ENCODE measurements around the gene LHFPL6. TPM values are rescaled to one million over a fixed set of nuclear protein-coding genes. Genes with fewer than 3 reads are reported as not detected.

The LHFPL6 gene
- total and polyA plus RNA-seq, 9 of the 15 experiments (the other 6 are each of a cell fraction or from before 2014, with no cell fraction given) = 0.18 TPM; not detected in 8

DNA sequence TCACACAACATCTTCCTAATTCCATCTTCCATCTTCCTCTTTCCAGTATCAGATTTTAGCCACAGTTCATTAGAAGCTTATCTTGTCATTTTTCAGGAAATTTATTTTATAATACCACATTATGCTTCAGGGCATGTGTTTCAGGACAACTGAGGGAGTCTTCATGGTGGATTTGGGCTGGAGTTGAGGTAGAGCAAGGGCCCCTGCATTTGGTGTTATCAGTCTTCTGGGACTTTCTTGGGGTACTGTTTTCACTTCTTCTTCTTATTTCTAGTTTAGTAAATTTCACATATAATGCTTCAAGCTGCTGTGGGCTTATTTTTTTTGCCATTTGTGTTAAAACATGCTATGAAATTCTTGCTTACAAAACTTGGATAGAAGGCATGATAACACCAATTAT lies 188.7 kb downstream of the LHFPL6 start:
- no peaks in the 10 kb centered on the region for H3K36me3 ChIP-seq (ENCODE audit: control insufficient read depth, insufficient read depth, low read length)

More for the DNA sequence above, 188.7 kb downstream of the LHFPL6 start:
- no peak for ATAC-seq
- no peaks in the 10 kb centered on the region for H3K9me1 ChIP-seq (ENCODE audit: control insufficient read depth, insufficient read depth, low read length)
- H2AFZ ChIP-seq (ENCODE audit: low read depth, low read length) = no peak overlapping the region
- no peaks in the 10 kb centered on the region for H3K79me2 ChIP-seq (ENCODE audit: control insufficient read depth, insufficient read depth, low read length)
- H3K27ac ChIP-seq (ENCODE audit: extremely low read depth, low read depth, low read length) = no peak overlapping the region
- no peak for FAIRE-seq
- H3K4me1 ChIP-seq (replicated peaks in 1 of 2; ENCODE audit: control insufficient read depth in 2 of 2, insufficient read depth in 2 of 2, low read length in 2 of 2) = no peaks in the 10 kb centered on the region
- no peak overlapping the region for H3K9ac ChIP-seq (ENCODE audit: insufficient read depth in 1 of 2, low read depth in 2 of 2, low read length in 2 of 2)
- intact Hi-C loops (cut with micrococcal nuclease) = no loop called here
- no peak for DNase-seq (ENCODE audit: extremely low read depth in 1 of 4, low spot score in 3 of 4)
- H3K9me3 ChIP-seq (replicated peaks; ENCODE audit: control insufficient read depth, insufficient read depth, low read depth, low read length) = no peaks in the 10 kb centered on the region
- no peak overlapping the region for H3K4me2 ChIP-seq (ENCODE audit: insufficient read depth, low read length)
- in situ Hi-C loops (cut with MboI) = no loop called here
- H4K20me1 ChIP-seq (replicated peaks; ENCODE audit: control insufficient read depth, insufficient read depth, low read length) = no peaks in the 10 kb centered on the region
- CTCF ChIA-PET (ENCODE audit: low intra/inter-chr PET ratio) = no interaction called here
- TF ChIP-seq ZNF212 (CRISPR knock-in tag; IDR thresholded peaks at IDR 0.05) = no peak
- no peak for TF ChIP-seq GTF2E2 (tag; IDR thresholded peaks at IDR 0.05)
- no peak for TF ChIP-seq FUS (optimal IDR thresholded peaks at IDR 0.05; ENCODE audit: low read depth, low read length)
- TF ChIP-seq ZNF174 (CRISPR knock-in tag; IDR thresholded peaks at IDR 0.05) = no peak
- no peak for TF ChIP-seq ZNF217 (CRISPR knock-in tag; IDR thresholded peaks at IDR 0.05)
- TF ChIP-seq KAT2B (IDR thresholded peaks at IDR 0.05; ENCODE audit: low read depth, low read length) = no peak
- no peak for TF ChIP-seq TAF9B (IDR thresholded peaks at IDR 0.05; ENCODE audit: partially characterized antibody)
- TF ChIP-seq, protein P1, sequence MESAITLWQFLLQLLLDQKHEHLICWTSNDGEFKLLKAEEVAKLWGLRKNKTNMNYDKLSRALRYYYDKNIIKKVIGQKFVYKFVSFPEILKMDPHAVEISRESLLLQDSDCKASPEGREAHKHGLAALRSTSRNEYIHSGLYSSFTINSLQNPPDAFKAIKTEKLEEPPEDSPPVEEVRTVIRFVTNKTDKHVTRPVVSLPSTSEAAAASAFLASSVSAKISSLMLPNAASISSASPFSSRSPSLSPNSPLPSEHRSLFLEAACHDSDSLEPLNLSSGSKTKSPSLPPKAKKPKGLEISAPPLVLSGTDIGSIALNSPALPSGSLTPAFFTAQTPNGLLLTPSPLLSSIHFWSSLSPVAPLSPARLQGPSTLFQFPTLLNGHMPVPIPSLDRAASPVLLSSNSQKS (CRISPR knock-in tag; IDR thresholded peaks at IDR 0.05) = no peak
- no peak for TF ChIP-seq ZNF133 (CRISPR knock-in tag; IDR thresholded peaks at IDR 0.05)
- TF ChIP-seq, protein P2, sequence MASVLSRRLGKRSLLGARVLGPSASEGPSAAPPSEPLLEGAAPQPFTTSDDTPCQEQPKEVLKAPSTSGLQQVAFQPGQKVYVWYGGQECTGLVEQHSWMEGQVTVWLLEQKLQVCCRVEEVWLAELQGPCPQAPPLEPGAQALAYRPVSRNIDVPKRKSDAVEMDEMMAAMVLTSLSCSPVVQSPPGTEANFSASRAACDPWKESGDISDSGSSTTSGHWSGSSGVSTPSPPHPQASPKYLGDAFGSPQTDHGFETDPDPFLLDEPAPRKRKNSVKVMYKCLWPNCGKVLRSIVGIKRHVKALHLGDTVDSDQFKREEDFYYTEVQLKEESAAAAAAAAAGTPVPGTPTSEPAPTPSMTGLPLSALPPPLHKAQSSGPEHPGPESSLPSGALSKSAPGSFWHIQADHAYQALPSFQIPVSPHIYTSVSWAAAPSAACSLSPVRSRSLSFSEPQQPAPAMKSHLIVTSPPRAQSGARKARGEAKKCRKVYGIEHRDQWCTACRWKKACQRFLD (CRISPR knock-in tag; IDR thresholded peaks at IDR 0.05) = no peak
- no peak for TF ChIP-seq ZC3H4 (CRISPR knock-in tag; IDR thresholded peaks at IDR 0.05; ENCODE audit: borderline replicate concordance)
- no peak for TF ChIP-seq ZBTB1 (CRISPR knock-in tag; IDR thresholded peaks at IDR 0.05; ENCODE audit: borderline replicate concordance, low read depth)
- TF ChIP-seq RNF2 (IDR thresholded peaks at IDR 0.05) = no peak
- TF ChIP-seq KLF6 (CRISPR knock-in tag; IDR thresholded peaks at IDR 0.05; ENCODE audit: borderline replicate concordance) = no peak
- TF ChIP-seq NFE2 (IDR thresholded peaks at IDR 0.05; ENCODE audit: low read depth) = no peak
- TF ChIP-seq, protein P3, sequence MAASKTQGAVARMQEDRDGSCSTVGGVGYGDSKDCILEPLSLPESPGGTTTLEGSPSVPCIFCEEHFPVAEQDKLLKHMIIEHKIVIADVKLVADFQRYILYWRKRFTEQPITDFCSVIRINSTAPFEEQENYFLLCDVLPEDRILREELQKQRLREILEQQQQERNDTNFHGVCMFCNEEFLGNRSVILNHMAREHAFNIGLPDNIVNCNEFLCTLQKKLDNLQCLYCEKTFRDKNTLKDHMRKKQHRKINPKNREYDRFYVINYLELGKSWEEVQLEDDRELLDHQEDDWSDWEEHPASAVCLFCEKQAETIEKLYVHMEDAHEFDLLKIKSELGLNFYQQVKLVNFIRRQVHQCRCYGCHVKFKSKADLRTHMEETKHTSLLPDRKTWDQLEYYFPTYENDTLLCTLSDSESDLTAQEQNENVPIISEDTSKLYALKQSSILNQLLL (CRISPR knock-in tag; IDR thresholded peaks at IDR 0.05; ENCODE audit: borderline replicate concordance) = no peak
- TF ChIP-seq ARNT (IDR thresholded peaks at IDR 0.05) = no peak
- TF ChIP-seq ETV6 (IDR thresholded peaks at IDR 0.05; ENCODE audit: borderline replicate concordance in 1 of 2, low read depth in 2 of 2, low read length in 1 of 2) = no peak
- no peak for TF ChIP-seq ETV6 (CRISPR knock-in tag; IDR thresholded peaks at IDR 0.05; ENCODE audit: borderline replicate concordance)
- TF ChIP-seq, protein P4, sequence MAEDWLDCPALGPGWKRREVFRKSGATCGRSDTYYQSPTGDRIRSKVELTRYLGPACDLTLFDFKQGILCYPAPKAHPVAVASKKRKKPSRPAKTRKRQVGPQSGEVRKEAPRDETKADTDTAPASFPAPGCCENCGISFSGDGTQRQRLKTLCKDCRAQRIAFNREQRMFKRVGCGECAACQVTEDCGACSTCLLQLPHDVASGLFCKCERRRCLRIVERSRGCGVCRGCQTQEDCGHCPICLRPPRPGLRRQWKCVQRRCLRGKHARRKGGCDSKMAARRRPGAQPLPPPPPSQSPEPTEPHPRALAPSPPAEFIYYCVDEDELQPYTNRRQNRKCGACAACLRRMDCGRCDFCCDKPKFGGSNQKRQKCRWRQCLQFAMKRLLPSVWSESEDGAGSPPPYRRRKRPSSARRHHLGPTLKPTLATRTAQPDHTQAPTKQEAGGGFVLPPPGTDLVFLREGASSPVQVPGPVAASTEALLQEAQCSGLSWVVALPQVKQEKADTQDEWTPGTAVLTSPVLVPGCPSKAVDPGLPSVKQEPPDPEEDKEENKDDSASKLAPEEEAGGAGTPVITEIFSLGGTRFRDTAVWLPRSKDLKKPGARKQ (CRISPR knock-in tag; IDR thresholded peaks at IDR 0.05) = no peak
- no peak for TF ChIP-seq ZFP36 (IDR thresholded peaks at IDR 0.05; ENCODE audit: low read depth, low read length, partially characterized antibody)
- no peak overlapping the region for H3K4me3 ChIP-seq
- no peaks in the 10 kb centered on the region; a peak in 1 of 5 replicates for H3K27me3 ChIP-seq (ENCODE audit: control insufficient read depth in 2 of 2, insufficient read depth in 2 of 2, low read length in 2 of 2)
- no TSS peak for BruUV-seq (replicated peaks)
- POLR2A ChIA-PET = no interaction called here
